MV-4-11 (cell line): ENCODE data around the gene LRBA.

Source experiments
- DNase-seq: peaks from one replicate; lab custom pipeline; 2025; lab: John Stamatoyannopoulos, UW

The LRBA gene

GRCh38 chr4:150242820-150243458 lies 772.1 kb downstream of the LRBA start:
- DNase-seq = no peak

- DNase-seq = no peak
Measured at GRCh38 chr4:150240011-150240410, 775.1 kb downstream of the LRBA start.

- DNase-seq = no peak
Measured at GRCh38 chr4:150238591-150238990, 776.5 kb downstream of the LRBA start.

GRCh38 chr4:150237110-150237872 lies 777.8 kb downstream of the LRBA start:
- no peak for DNase-seq

GRCh38 chr4:150236626-150237025 lies 778.5 kb downstream of the LRBA start:
- DNase-seq = no peak

- DNase-seq = no peak
Measured at GRCh38 chr4:150235808-150236271, 779.2 kb downstream of the LRBA start.

- DNase-seq = no peak
Measured at GRCh38 chr4:150235317-150235716, 779.8 kb downstream of the LRBA start.

- no peak for DNase-seq
Measured at GRCh38 chr4:150234246-150234645, 780.8 kb downstream of the LRBA start.

- DNase-seq = no peak
Measured at GRCh38 chr4:150232029-150232428, 783.1 kb downstream of the LRBA start.

- DNase-seq = no peak
Measured at GRCh38 chr4:150231107-150231770, 783.8 kb downstream of the LRBA start.

- DNase-seq = no peak
Measured at GRCh38 chr4:150230561-150230960, 784.5 kb downstream of the LRBA start.

- DNase-seq = no peak
Measured at GRCh38 chr4:150229520-150229919, 785.6 kb downstream of the LRBA start.

- DNase-seq = no peak
Measured at GRCh38 chr4:150224896-150225591, 790.0 kb downstream of the LRBA start.

GRCh38 chr4:150219841-150220240 lies 795.2 kb downstream of the LRBA start:
- no peak for DNase-seq

- DNase-seq = no peak
Measured at GRCh38 chr4:150218447-150218846, 796.6 kb downstream of the LRBA start.

- no peak for DNase-seq
Measured at GRCh38 chr4:150217808-150218207, 797.3 kb downstream of the LRBA start.

- DNase-seq = no peak
Measured at GRCh38 chr4:150217192-150217591, 797.9 kb downstream of the LRBA start.

- no peak for DNase-seq
Measured at GRCh38 chr4:150216726-150217125, 798.4 kb downstream of the LRBA start.

GRCh38 chr4:150215601-150216000 lies 799.5 kb downstream of the LRBA start:
- no peak for DNase-seq
